IMR-90 (cell line): ENCODE results near the gene RBFOX1. TPM values are rescaled to one million over a fixed set of nuclear protein-coding genes. Genes with fewer than 3 reads are reported as not detected.

ENCODE experiments used
- ATAC-seq: fragments of 200-7000 bp; cut with Tn5 transposase; 2 replicates; pipeline ENCODE4 v1.9.1; 2020; ENCODE audit warnings: low read depth, mild to moderate bottlenecking, moderate library complexity
- BruUV-seq: library from RNA; stranded (reverse); fragments of 400-500 nt; replicated peaks from 2 replicates; lab custom pipeline; 2021; lab: Mats Ljungman, UMichigan
- CTCF ChIA-PET: fragments of 300-600 bp; formaldehyde crosslinking; extraction: SDS; loops from one replicate; lab custom pipeline; 2021; ENCODE audit warnings: antibody characterized with exemption; lab: Yijun Ruan, JAX
- POLR2A ChIA-PET: fragments of 300-600 bp; sonication (Branson Sonifier 250); formaldehyde crosslinking; loops from one replicate; lab custom pipeline; 2022; ENCODE audit warnings: antibody characterized with exemption; ENCODE audit not compliant: unreplicated experiment; lab: Charles Lee
- DNase-seq: peaks from one replicate; pipeline ENCODE4 v3.0.0; 2013
- H2AFZ ChIP-seq: replicated peaks from 2 replicates; pipeline ENCODE3; 2013; ENCODE audit warnings: low read length, mild to moderate bottlenecking; ENCODE audit not compliant: poor library complexity
- H2AK5ac ChIP-seq: 2 replicates; pipeline ENCODE4 v1.6.1; 2013; ENCODE audit warnings: low read depth, low read length, inconsistent platforms
- H2AK9ac ChIP-seq: replicated peaks from 2 replicates; pipeline ENCODE3; 2013; ENCODE audit warnings: mild to moderate bottlenecking, low read depth, low read length, moderate library complexity; ENCODE audit not compliant: poor library complexity
- H2BK120ac ChIP-seq: 2 replicates; pipeline ENCODE4 v1.6.1; 2013; ENCODE audit warnings: low read depth, low read length, inconsistent platforms
- H2BK15ac ChIP-seq: 3 replicates; pipeline ENCODE4 v1.6.1; 2013; ENCODE audit warnings: low read depth, low read length, inconsistent platforms
- H2BK20ac ChIP-seq: 2 replicates; pipeline ENCODE4 v1.6.1; 2013; ENCODE audit warnings: low read depth, mild to moderate bottlenecking, inconsistent platforms, low read length, moderate library complexity
- H2BK5ac ChIP-seq: 2 replicates; pipeline ENCODE4 v1.6.1; 2013; ENCODE audit warnings: mild to moderate bottlenecking, low read depth, low read length, inconsistent platforms; ENCODE audit not compliant: poor library complexity, severe bottlenecking
- H3K14ac ChIP-seq: replicated peaks from 2 replicates; pipeline ENCODE4 v1.6.1; 2013; ENCODE audit warnings: low read depth, low read length, inconsistent platforms
- H3K18ac ChIP-seq: 2 replicates; pipeline ENCODE4 v1.6.1; 2013; ENCODE audit warnings: low read depth, low read length, control low read depth
- H3K23ac ChIP-seq: 2 replicates; pipeline ENCODE4 v1.6.1; 2013; ENCODE audit warnings: low read depth, low read length, inconsistent platforms
- H3K27ac ChIP-seq: 2 replicates; pipeline ENCODE4 v1.5.1; 2013; ENCODE audit warnings: mild to moderate bottlenecking, control low read depth, low read length; ENCODE audit not compliant: insufficient read depth
- H3K27me3 ChIP-seq: 2 replicates; pipeline ENCODE4 v1.6.1; 2013; ENCODE audit warnings: low read length; ENCODE audit not compliant: control insufficient read depth, insufficient read depth
- H3K36me3 ChIP-seq: 2 replicates; pipeline ENCODE4 v1.6.1; 2013; ENCODE audit warnings: low read length, mixed read lengths; ENCODE audit not compliant: control insufficient read depth, insufficient read depth
- H3K4ac ChIP-seq: 2 replicates; pipeline ENCODE4 v1.6.1; 2013; ENCODE audit warnings: low read depth, low read length, inconsistent platforms
- H3K4me1 ChIP-seq: 2 replicates; pipeline ENCODE4 v1.6.1; 2013; ENCODE audit warnings: low read length, mixed read lengths; ENCODE audit not compliant: control insufficient read depth, insufficient read depth
- H3K4me2 ChIP-seq: 2 replicates; pipeline ENCODE4 v1.6.1; 2013; ENCODE audit warnings: low read depth, mild to moderate bottlenecking, control low read depth, low read length, moderate library complexity
- H3K4me3 ChIP-seq: 2 replicates; pipeline ENCODE4 v1.5.1; 2013; ENCODE audit warnings: low read depth, mild to moderate bottlenecking, control low read depth, low read length, moderate library complexity; ENCODE audit not compliant: insufficient read depth
- H3K56ac ChIP-seq: 2 replicates; pipeline ENCODE4 v1.6.1; 2013; ENCODE audit warnings: low read length, inconsistent platforms; ENCODE audit not compliant: insufficient read depth; ENCODE audit errors: extremely low read depth
- H3K79me1 ChIP-seq, 2 experiments: 2 replicates each; pipeline ENCODE4 v1.6.1; 2013; ENCODE audit warnings: low read length in 2 of 2, inconsistent platforms in 1 of 2, low read depth in 1 of 2
- H3K9ac ChIP-seq: 2 replicates; pipeline ENCODE4 v1.6.1; 2013; ENCODE audit warnings: low read depth, low read length, control low read depth
- H3K9me1 ChIP-seq: 2 replicates; pipeline ENCODE4 v1.6.1; 2013; ENCODE audit warnings: low read length, inconsistent platforms; ENCODE audit not compliant: insufficient read depth
- H3K9me3 ChIP-seq: 2 replicates; pipeline ENCODE4 v1.6.1; 2013; ENCODE audit warnings: low read length; ENCODE audit not compliant: control insufficient read depth, insufficient read depth
- H4K20me1 ChIP-seq: 2 replicates; pipeline ENCODE4 v1.6.1; 2013; ENCODE audit warnings: low read length, inconsistent platforms; ENCODE audit not compliant: insufficient read depth
- H4K5ac ChIP-seq: 2 replicates; pipeline ENCODE4 v1.6.1; 2013; ENCODE audit warnings: mild to moderate bottlenecking, low read depth, low read length, control low read depth
- H4K8ac ChIP-seq, 2 experiments: 2 replicates each; pipeline ENCODE4 v1.6.1; 2013; ENCODE audit warnings: low read depth in 2 of 2, low read length in 2 of 2, control low read depth in 1 of 2, inconsistent platforms in 1 of 2
- H4K91ac ChIP-seq: 2 replicates; pipeline ENCODE4 v1.6.1; 2013; ENCODE audit warnings: low read depth, low read length, inconsistent platforms; ENCODE audit not compliant: insufficient read depth
- BHLHE40 ChIP-seq: fragments of 150-350 bp; IDR thresholded peaks from 2 replicates; pipeline ENCODE4 v1.6.1; 2016; ENCODE audit warnings: mild to moderate bottlenecking, low read depth, low read length
- CEBPB ChIP-seq: IDR thresholded peaks from 2 replicates; pipeline ENCODE4 v1.6.1; 2012; ENCODE audit warnings: low read depth, low read length, improper control_type of control experiment
- CHD1 ChIP-seq: IDR thresholded peaks from 2 replicates; pipeline ENCODE4 v1.6.1; 2012; ENCODE audit warnings: low read depth, low read length, improper control_type of control experiment
- FOS ChIP-seq: fragments of 150-350 bp; IDR thresholded peaks from 2 replicates; pipeline ENCODE4 v1.6.1; 2016; ENCODE audit warnings: low read depth, low read length
- POLR2A ChIP-seq: IDR thresholded peaks from 2 replicates; pipeline ENCODE4 v1.6.1; 2012; ENCODE audit warnings: mild to moderate bottlenecking, low read depth, low read length
- RAD21 ChIP-seq: IDR thresholded peaks from 2 replicates; pipeline ENCODE4 v1.6.1; 2012; ENCODE audit warnings: low read length, improper control_type of control experiment
- RCOR1 ChIP-seq: IDR thresholded peaks from 2 replicates; pipeline ENCODE4 v1.6.1; 2012; ENCODE audit warnings: mild to moderate bottlenecking, low read length, improper control_type of control experiment; ENCODE audit not compliant: insufficient replicate concordance
- RFX5 ChIP-seq: IDR thresholded peaks from 2 replicates; pipeline ENCODE4 v1.8.0; 2012; ENCODE audit warnings: low read depth, mild to moderate bottlenecking, low read length, moderate library complexity
- USF2 ChIP-seq: fragments of 150-350 bp; IDR thresholded peaks from 2 replicates; pipeline ENCODE4 v1.6.1; 2017; ENCODE audit warnings: mild to moderate bottlenecking, antibody characterized with exemption, low read length, low read depth
- WGBS, 2 experiments: methylation state at CpG; one replicate each; pipeline versions ENCODE4 v1.1.5 to v1.1.7; 2013; ENCODE audit warnings: missing lambda C conversion rate in 2 of 2; ENCODE audit not compliant: insufficient read length in 1 of 2; ENCODE audit errors: extremely low coverage in 2 of 2; 5-methylcytosine and 5-hydroxymethylcytosine counted together
- dilution Hi-C: fragments of 300-500 bp; cut with HindIII; formaldehyde crosslinking; loops from one replicate; pipeline ENCODE4 v1.14.3; 2018; ENCODE audit warnings: low sequenced_read_pairs; ENCODE audit not compliant: unreplicated experiment
- in situ Hi-C: fragments of 300-500 bp; cut with MboI; formaldehyde crosslinking; loops from 3 replicates; pipeline ENCODE4 v1.14.3; 2019; ENCODE audit warnings: low sequenced_read_pairs, inconsistent platforms, mixed read lengths
- intact Hi-C: fragments of 100-400 bp; cut with micrococcal nuclease; formaldehyde crosslinking; loops from 2 replicates; pipeline ENCODE4 v1.10.0; 2022
- polyA plus RNA-seq, 3 experiments: library from polyadenylated mRNA; depleted of rRNA; stranded (reverse); fragments of >200 nt; gene quantifications; 2 replicates each; pipeline ENCODE4 v1.2.3, GENCODE V29; 2012; ENCODE audit warnings: low replicate concordance in 1 of 3
- total RNA-seq: library from RNA; depleted of rRNA; stranded (reverse); fragments of >200 nt; gene quantifications from 2 replicates; pipeline ENCODE4 v1.2.3, GENCODE V29; 2012
- TF ChIP-seq, protein P1 (sequence below): fragments of 150-350 bp; IDR thresholded peaks from 2 replicates; pipeline ENCODE4 v1.6.1; 2016; ENCODE audit warnings: low read depth, mild to moderate bottlenecking, low read length, moderate library complexity, borderline replicate concordance

RBFOX1 gene
- total and polyA plus RNA-seq, 2 of the 4 experiments (the other 2 are of a cell fraction) = not detected

- Histone ChIP-seq H2BK20ac (no peak overlapping the region), H3K18ac (no peak overlapping the region), H3K23ac (no peak overlapping the region), H4K8ac (no peak overlapping the region), H4K91ac (no peak overlapping the region), H3K9ac (no peak overlapping the region), H3K4me1 (no peaks in the 10 kb centered on the region), H3K36me3 (no peaks in the 10 kb centered on the region), H3K4me3 (no peak overlapping the region), H3K14ac (no peak overlapping the region), H3K56ac (no peak overlapping the region), H3K27me3 (no peaks in the 10 kb centered on the region), H3K79me1 (no peaks in the 10 kb centered on the region), H3K9me3 (peaks cover 20% of the 10 kb centered on the region), H3K27ac (no peak overlapping the region), H2BK15ac (no peak overlapping the region), H2BK5ac (no peak overlapping the region), H2AFZ (no peak overlapping the region), H3K4me2 (no peak overlapping the region), H2AK5ac (no peak overlapping the region), H4K5ac (no peak overlapping the region), H4K20me1 (no peaks in the 10 kb centered on the region), H2BK120ac (no peak overlapping the region), H2AK9ac (no peak overlapping the region), H3K9me1 (no peaks in the 10 kb centered on the region), H3K4ac (no peak overlapping the region)
- no TSS peak for BruUV-seq
- DNase-seq (no peak), ATAC-seq (no peak)
- in situ Hi-C loops = no loop called here
- ChIA-PET CTCF (no interaction called here), POLR2A (no interaction called here)
- intact Hi-C loops = no loop called here
- dilution Hi-C loops = no loop called here
- no CpG with 5 or more reads among the region's 6 CpGs for WGBS, 2 experiments
- TF ChIP-seq FOS (no peak), RFX5 (no peak), POLR2A (no peak), CHD1 (no peak), CEBPB (no peak), RCOR1 (no peak), USF2 (no peak), RAD21 (no peak), BHLHE40 (no peak)
- TF ChIP-seq, protein P1, sequence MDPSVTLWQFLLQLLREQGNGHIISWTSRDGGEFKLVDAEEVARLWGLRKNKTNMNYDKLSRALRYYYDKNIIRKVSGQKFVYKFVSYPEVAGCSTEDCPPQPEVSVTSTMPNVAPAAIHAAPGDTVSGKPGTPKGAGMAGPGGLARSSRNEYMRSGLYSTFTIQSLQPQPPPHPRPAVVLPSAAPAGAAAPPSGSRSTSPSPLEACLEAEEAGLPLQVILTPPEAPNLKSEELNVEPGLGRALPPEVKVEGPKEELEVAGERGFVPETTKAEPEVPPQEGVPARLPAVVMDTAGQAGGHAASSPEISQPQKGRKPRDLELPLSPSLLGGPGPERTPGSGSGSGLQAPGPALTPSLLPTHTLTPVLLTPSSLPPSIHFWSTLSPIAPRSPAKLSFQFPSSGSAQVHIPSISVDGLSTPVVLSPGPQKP = no peak
Measured at GRCh38 chr16:7420843-7421242, 88.2 kb downstream of the RBFOX1 start.
